ENCODE data around the gene GARS1.
A peak's percentile ranks its signal among the peaks of the same experiment; 100 is the strongest.

The GARS1 gene

DNA sequence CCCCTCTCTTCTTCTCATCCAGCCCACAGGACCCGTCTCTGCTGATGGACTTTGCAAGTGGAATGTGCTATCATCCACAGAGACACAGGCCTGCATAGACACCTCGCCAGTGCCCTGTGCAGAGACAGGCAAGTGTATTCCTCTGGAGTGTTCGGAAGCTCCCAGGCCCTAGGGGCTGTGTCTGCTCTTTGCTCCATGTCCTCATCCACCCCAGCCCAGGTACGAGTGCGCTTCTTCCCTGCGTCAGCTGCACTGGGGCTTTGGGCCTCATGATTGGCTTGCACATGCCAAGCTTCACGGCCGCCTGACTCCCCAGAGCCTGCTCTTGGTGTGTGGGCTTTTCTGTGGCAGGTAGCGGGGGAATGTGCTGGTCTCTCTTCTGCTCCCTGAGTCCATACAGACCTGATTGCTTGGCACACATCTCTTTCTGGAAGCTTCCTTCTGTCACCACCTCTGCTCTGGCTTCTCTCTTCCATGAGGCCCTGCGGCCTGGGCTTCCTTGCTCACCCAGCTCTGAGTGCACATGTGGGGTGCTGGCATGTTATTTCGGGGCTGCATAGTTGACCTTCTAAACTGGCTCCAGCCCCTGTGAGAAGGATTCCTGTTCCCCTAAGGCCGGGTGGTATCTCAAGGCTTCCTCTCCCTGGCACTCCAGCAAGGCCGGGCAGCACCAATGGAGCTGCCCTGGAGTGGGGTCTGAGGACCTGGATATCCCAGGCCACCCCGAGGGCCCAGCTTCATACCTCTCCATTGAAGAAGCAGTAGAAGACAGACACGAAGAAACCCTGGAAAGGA lies 59.8 kb downstream of the GARS1 start:
- DNase-seq = peak; percentile 13 to 44
- Histone ChIP-seq H3K9me3 (no peaks in the 10 kb centered on the region), H3K27me3 (no peaks in the 10 kb centered on the region), H3K4me3 (no peak overlapping the region), H3K36me3 (peaks cover 0 to 7% (median 0%) of the 10 kb centered on the region in 3 donors), H3K27ac (no peak overlapping the region), H3K4me1 (no peaks in the 10 kb centered on the region)
- intact Hi-C loops (cut with DNase I; ENCODE audit: low total_unique reads) = no loop called here
- TF ChIP-seq, protein P1, sequence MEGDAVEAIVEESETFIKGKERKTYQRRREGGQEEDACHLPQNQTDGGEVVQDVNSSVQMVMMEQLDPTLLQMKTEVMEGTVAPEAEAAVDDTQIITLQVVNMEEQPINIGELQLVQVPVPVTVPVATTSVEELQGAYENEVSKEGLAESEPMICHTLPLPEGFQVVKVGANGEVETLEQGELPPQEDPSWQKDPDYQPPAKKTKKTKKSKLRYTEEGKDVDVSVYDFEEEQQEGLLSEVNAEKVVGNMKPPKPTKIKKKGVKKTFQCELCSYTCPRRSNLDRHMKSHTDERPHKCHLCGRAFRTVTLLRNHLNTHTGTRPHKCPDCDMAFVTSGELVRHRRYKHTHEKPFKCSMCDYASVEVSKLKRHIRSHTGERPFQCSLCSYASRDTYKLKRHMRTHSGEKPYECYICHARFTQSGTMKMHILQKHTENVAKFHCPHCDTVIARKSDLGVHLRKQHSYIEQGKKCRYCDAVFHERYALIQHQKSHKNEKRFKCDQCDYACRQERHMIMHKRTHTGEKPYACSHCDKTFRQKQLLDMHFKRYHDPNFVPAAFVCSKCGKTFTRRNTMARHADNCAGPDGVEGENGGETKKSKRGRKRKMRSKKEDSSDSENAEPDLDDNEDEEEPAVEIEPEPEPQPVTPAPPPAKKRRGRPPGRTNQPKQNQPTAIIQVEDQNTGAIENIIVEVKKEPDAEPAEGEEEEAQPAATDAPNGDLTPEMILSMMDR (IDR thresholded peaks at IDR 0.05) = no peak

DNA sequence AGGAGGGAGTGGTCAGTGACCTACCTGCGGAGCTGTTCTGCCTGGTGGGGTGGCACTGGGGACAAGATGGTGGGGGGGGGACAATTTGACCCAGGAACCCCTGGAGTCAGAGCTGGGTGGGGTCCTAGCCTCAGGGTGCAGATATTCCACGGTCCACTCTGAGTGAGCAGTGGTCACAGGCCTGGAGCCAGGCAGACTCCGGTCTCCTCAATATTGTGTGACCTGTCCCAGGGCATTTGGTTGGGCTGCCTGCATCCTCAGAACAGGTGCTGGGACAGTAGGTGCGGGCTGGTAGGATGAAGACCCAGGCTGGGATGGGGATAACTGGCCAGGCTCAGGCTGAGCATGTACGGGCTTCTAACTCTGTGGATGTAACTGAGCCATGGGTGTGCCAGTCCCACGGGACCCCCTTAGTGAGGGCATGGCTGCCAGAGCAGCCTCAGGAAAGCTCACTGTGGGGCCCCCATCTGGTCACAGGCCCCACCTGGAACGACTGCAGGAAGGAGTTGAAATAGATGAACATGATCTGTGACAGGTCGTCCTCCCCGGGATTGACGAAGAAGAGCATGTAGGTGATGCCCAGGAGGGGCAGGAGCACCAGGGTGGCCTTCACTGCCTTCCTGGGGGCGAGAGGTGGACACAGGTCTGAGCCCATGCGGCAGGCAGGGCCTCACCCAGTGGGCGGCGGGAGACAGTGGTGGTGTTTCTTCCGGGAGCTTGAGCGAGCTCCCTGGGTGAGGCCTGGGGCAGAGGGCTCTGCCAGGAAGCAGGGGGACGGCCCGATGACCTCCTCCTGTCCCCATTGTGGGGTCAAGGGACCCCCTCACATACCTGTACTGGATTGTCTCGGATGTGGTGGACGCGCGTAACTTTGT lies 60.7 kb downstream of the GARS1 start:
- no peak overlapping the region for H3K27ac ChIP-seq
- TF ChIP-seq, protein P1 (IDR thresholded peaks at IDR 0.05) = no peak
- H3K4me1 ChIP-seq = no peaks in the 10 kb centered on the region
- H3K9me3 ChIP-seq = no peaks in the 10 kb centered on the region
- H3K4me3 ChIP-seq = no peak overlapping the region
- H3K27me3 ChIP-seq = no peaks in the 10 kb centered on the region
- H3K36me3 ChIP-seq = peaks cover 0 to 7% (median 0%) of the 10 kb centered on the region in 3 donors
- intact Hi-C loops (cut with DNase I; ENCODE audit: low total_unique reads) = no loop called here
- peak in 1 of 2 donors; percentile 16 for DNase-seq

- no peaks in the 10 kb centered on the region for H3K27me3 ChIP-seq
- no peaks in the 10 kb centered on the region for H3K9me3 ChIP-seq
- intact Hi-C loops (cut with DNase I; ENCODE audit: low total_unique reads) = no loop called here
- TF ChIP-seq, protein P1 (IDR thresholded peaks at IDR 0.05) = no peak
- H3K36me3 ChIP-seq = peaks cover 0 to 7% (median 0%) of the 10 kb centered on the region in 3 donors
- peak in 1 of 2 donors; percentile 49 for DNase-seq
- H3K27ac ChIP-seq = no peak overlapping the region
- H3K4me3 ChIP-seq = no peak overlapping the region
- H3K4me1 ChIP-seq = no peaks in the 10 kb centered on the region
These were observed 61.6 kb downstream of the GARS1 start for GRCh38 chr7:30656006-30656957.

GRCh38 chr7:30657131-30657530 lies 62.5 kb downstream of the GARS1 start:
- intact Hi-C loops (cut with DNase I; ENCODE audit: low total_unique reads) = no loop called here
- H3K27me3 ChIP-seq = no peaks in the 10 kb centered on the region
- no peak overlapping the region for H3K4me3 ChIP-seq
- no peaks in the 10 kb centered on the region for H3K4me1 ChIP-seq
- H3K9me3 ChIP-seq = no peaks in the 10 kb centered on the region
- DNase-seq = no peak
- TF ChIP-seq, protein P1 (IDR thresholded peaks at IDR 0.05) = no peak
- no peak overlapping the region for H3K27ac ChIP-seq
- H3K36me3 ChIP-seq = peaks cover 0 to 7% (median 0%) of the 10 kb centered on the region in 3 donors

DNA sequence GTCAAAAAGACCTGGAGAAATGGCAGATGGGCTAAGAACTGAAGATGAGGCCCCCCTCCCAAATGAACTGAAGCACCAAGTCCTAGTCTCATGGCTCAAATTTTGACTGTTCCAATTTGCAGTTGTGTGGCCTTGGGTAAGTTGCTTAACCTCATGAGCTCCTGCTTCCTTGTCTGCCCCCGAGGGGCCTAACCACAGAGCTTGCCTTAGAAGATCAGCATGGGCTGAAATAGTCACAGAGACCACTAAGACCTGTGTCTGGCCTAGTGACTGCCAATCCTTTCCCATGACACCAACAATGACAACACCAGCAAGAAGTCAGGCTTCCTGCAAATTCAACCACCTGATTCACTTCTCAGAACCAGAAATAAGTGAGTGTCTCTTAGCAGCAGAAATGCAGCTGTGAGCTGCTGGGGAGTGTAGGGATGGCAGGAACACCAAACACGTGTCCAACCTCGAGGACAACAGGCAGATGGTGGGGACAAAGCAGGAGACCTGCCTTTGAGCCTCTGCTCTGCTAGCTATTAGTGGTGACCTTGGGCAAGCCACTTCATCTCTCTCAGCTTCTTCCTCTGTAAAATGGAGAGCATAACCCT lies 63.9 kb downstream of the GARS1 start:
- H3K4me1 ChIP-seq = no peaks in the 10 kb centered on the region
- H3K27ac ChIP-seq = no peak overlapping the region
- H3K9me3 ChIP-seq = no peaks in the 10 kb centered on the region
- TF ChIP-seq, protein P1 (IDR thresholded peaks at IDR 0.05) = no peak
- H3K36me3 ChIP-seq = peaks cover 0 to 7% (median 0%) of the 10 kb centered on the region in 3 donors
- no peak overlapping the region for H3K4me3 ChIP-seq
- no peaks in the 10 kb centered on the region for H3K27me3 ChIP-seq
- DNase-seq = peak in 1 of 2 donors; percentile 25
- intact Hi-C loops (cut with DNase I; ENCODE audit: low total_unique reads) = no loop called here

All from tibial artery (tissue), 4 donors.